Heart left ventricle (tissue), 16 donors: ENCODE measurements around the gene GNAI2. TPM values are rescaled to one million over a fixed set of nuclear protein-coding genes. Genes with fewer than 3 reads are reported as not detected.
"Not testable (repeated sequence)": the region's sequence is repeated elsewhere in the genome, so short reads cannot be mapped to it uniquely, and the experiment has no call there.

ENCODE experiments used
- ATAC-seq, 4 donors: fragments of 200-7000 bp; cut with Tn5 transposase; one replicate each; pipeline ENCODE4 v1.9.1; 2020 to 2022; ENCODE audit warnings: moderate library complexity in 4 of 4, mild to moderate bottlenecking in 3 of 4, moderate number of reproducible peaks in 1 of 4
- DNase-seq, 5 donors: peaks; one replicate each; pipeline ENCODE4 v3.0.0-alpha.2; 2020
- H3K27ac ChIP-seq, 12 donors: fragments of 200-600 bp; sonication (generic) in 4 of 12; one replicate each; pipeline versions ENCODE4 v1.5.0 to v1.8.0; 2016 to 2022; ENCODE audit warnings: mild to moderate bottlenecking in 2 of 12
- H3K27me3 ChIP-seq, 9 donors: fragments of 200-600 bp; sonication (generic) in 2 of 9; one replicate each; pipeline versions ENCODE4 v1.5.1 to v1.8.0; 2016 to 2022; ENCODE audit warnings: mild to moderate bottlenecking in 3 of 9
- H3K36me3 ChIP-seq, 9 donors: fragments of 200-600 bp; sonication (generic) in 2 of 9; one replicate each; pipeline versions ENCODE4 v1.5.0 to v1.8.0; 2018 to 2022; ENCODE audit warnings: mild to moderate bottlenecking in 2 of 9
- H3K4me1 ChIP-seq, 12 donors: fragments of 200-600 bp; sonication (generic) in 4 of 12; one replicate each; pipeline versions ENCODE4 v1.5.0 to v1.8.0; 2016 to 2022; ENCODE audit warnings: mild to moderate bottlenecking in 3 of 12
- H3K4me3 ChIP-seq, 12 donors: fragments of 200-600 bp; sonication (generic) in 4 of 12; one replicate each; pipeline versions ENCODE4 v1.5.0 to v1.8.0; 2017 to 2022; ENCODE audit warnings: mild to moderate bottlenecking in 9 of 12, moderate library complexity in 4 of 12
- H3K9me3 ChIP-seq, 12 donors: fragments of 200-600 bp; sonication (generic) in 4 of 12; one replicate each; pipeline versions ENCODE4 v1.5.0 to v1.8.0; 2016 to 2022; ENCODE audit warnings: mild to moderate bottlenecking in 1 of 12
- CTCF ChIP-seq, 12 donors: fragments of 200-600 bp; sonication (generic) in 4 of 12; IDR thresholded peaks; one replicate each; pipeline versions ENCODE4 v1.5.0 to v1.8.0; 2018 to 2022; ENCODE audit warnings: antibody characterized with exemption in 12 of 12, mild to moderate bottlenecking in 5 of 12
- POLR2A ChIP-seq, 2 donors: fragments of 450-650 bp; IDR thresholded peaks; one replicate each; pipeline ENCODE4 v1.6.1; 2017; ENCODE audit warnings: antibody characterized with exemption in 2 of 2, mild to moderate bottlenecking in 2 of 2, moderate library complexity in 2 of 2
- WGBS, 4 donors: extraction: QIAGEN DNeasy Blood & Tissue Kit in 2 of 4; methylation state at CpG; one replicate each; pipeline versions ENCODE4 v1.1.5 to v1.1.7; 2013 to 2018; 5-methylcytosine and 5-hydroxymethylcytosine counted together
- intact Hi-C, 10 donors: fragments of 100-400 bp; cut with DNase I; formaldehyde crosslinking; loops; one replicate each; pipeline versions ENCODE4 v1.11.1 to v1.14.2; 2022
- polyA plus RNA-seq, 2 donors: library from polyadenylated mRNA; stranded (reverse); fragments of 200-250 nt; gene quantifications; one replicate each; pipeline ENCODE4 v1.2.3, GENCODE V29; 2013
- total RNA-seq, 9 donors: library from RNA; depleted of rRNA in 2 of 9; stranded (reverse); fragments of >200 nt in 2 of 9; fragmentation: NEBNext Ultra II Directional in 3 of 9; extraction: Animal tissue kit (Norgen Biotek cat#: 25700) in 3 of 9; gene quantifications; one replicate each; pipeline versions ENCODE4 v1.1.0 to v1.2.4, GENCODE V29; 2016 to 2023
- donor health status: ischemic (EF 13 %, LVEDD 7.1; RV severe dilation, severe dysfunction).
- donor health status: healthy with polysubstance abuse.
- donor health status: DM: no; HTN: yes; CAD: no.
- donor health status: DM: no; HTN: no; CAD: no.
- donor health status: ischemic (EF 25% LVEDD 6.9; RV normal size, moderate dysfunction).
- donor health status: ischemic (EF 25% LVEDD 5.7; RV mildly dilated, moderate dysfunction).
- donor health status: healthy.
- donor health status: DM: yes; HTN: yes; CAD: no.
- donor health status: ischemic (EF 35%, LVEDD 5.7; RV mildly dilated, moderate dysfunction).
- donor health status: nonischemic (EF 11% LVEDD 7.7; RV severe dilation, severe dysfunction).
- donor health status: DM: yes; HTN: yes; CAD: no.
- donor health status: PGD.
- donor health status: ischemic (EF 29% LVEDD 5.4; RV normal size, mild dysfunction).
- donor health status: nonischemic (EF 23%, LVEDD 6.1; RV moderate dilation, normal function).

The GNAI2 gene
- total and polyA plus RNA-seq, 11 donors = 93.2 to 365 (median 140) TPM

- TF ChIP-seq POLR2A (IDR thresholded peaks at IDR 0.05) = no peak
- no peak for TF ChIP-seq CTCF (IDR thresholded peaks at IDR 0.05)
- peak overlapping the region; percentile 88 to 100 (median 100) for H3K27ac ChIP-seq
- ATAC-seq (no peak), DNase-seq (peak in 2 of 5 donors; percentile 14 to 37)
- H3K4me3 ChIP-seq = peak overlapping the region in 11 of 12 donors; percentile 56 to 79 (median 73)
- peaks cover 0 to 38% (median 30%) of the 10 kb centered on the region in 9 donors for H3K36me3 ChIP-seq
- H3K27me3 ChIP-seq = no peaks in the 10 kb centered on the region
- intact Hi-C loops = loop anchor here in 2 of 10 donors (1.0 to 5.0 kb wide), 2 partner anchors 12 to 61 kb away; partner anchors contain the start of gene HYAL2 (in 1 of the 2)
- H3K9me3 ChIP-seq = peaks cover 0 to 6% (median 0%) of the 10 kb centered on the region in 12 donors
- WGBS, 4 donors = 44 to 59% (median 54%) methylated on average over 4 to 5 of the region's 5 CpGs
- H3K4me1 ChIP-seq = peaks cover 0 to 65% (median 46%) of the 10 kb centered on the region in 12 donors
Measured at GRCh38 chr3:50260942-50261441, 25.0 kb downstream of the GNAI2 start.

- ATAC-seq (no peak), DNase-seq (peak in 2 of 5 donors; percentile 7 to 23)
- Histone ChIP-seq H3K9me3 (peaks cover 0 to 6% (median 0%) of the 10 kb centered on the region in 12 donors), H3K27ac (peak overlapping the region; percentile 88 to 100 (median 100)), H3K4me1 (peaks cover 0 to 66% (median 47%) of the 10 kb centered on the region in 12 donors), H3K36me3 (peaks cover 0 to 33% (median 25%) of the 10 kb centered on the region in 9 donors), H3K27me3 (no peaks in the 10 kb centered on the region), H3K4me3 (peak overlapping the region in 4 of 12 donors; percentile 73 to 77 (median 76))
- TF ChIP-seq CTCF (IDR thresholded peaks at IDR 0.05) (no peak), POLR2A (IDR thresholded peaks at IDR 0.05) (no peak)
- intact Hi-C loops = loop anchor here in 1 of 10 donors (5.0 kb wide), 1 partner anchor 61 kb away; the partner anchor contains the start of gene HYAL2
- WGBS, 4 donors = 39 to 57% (median 48%) methylated on average over 2 of the region's 2 CpGs
Measured at GRCh38 chr3:50261505-50261904, 25.5 kb downstream of the GNAI2 start.

GRCh38 chr3:50262200-50262599 lies 26.2 kb downstream of the GNAI2 start:
- H3K27ac ChIP-seq = peak overlapping the region in 6 of 12 donors; percentile 99 to 100 (median 100)
- 97 to 99% (median 98%) methylated on average over 4 of the region's 4 CpGs for WGBS, 4 donors

GRCh38 chr3:50262778-50263177 lies 26.8 kb downstream of the GNAI2 start:
- peak overlapping the region in 3 of 12 donors; percentile 20 to 100 (median 100) for H3K27ac ChIP-seq
- peaks cover 0 to 20% (median 12%) of the 10 kb centered on the region in 9 donors for H3K36me3 ChIP-seq
- ATAC-seq (no peak), DNase-seq (no peak)
- H3K4me1 ChIP-seq = peaks cover 0 to 68% (median 55%) of the 10 kb centered on the region in 12 donors
- peaks cover 0 to 12% (median 0%) of the 10 kb centered on the region in 9 donors for H3K27me3 ChIP-seq
- no peak overlapping the region for H3K4me3 ChIP-seq
- TF ChIP-seq POLR2A (IDR thresholded peaks at IDR 0.05) (no peak), CTCF (IDR thresholded peaks at IDR 0.05) (no peak)
- 82 to 90% (median 88%) methylated on average over 7 of the region's 7 CpGs for WGBS, 4 donors
- peaks cover 0 to 3% (median 0%) of the 10 kb centered on the region in 12 donors for H3K9me3 ChIP-seq
- intact Hi-C loops = loop anchor here in 1 of 10 donors (5.0 kb wide), 1 partner anchor 60 kb away; the partner anchor contains the start of gene HYAL2

More at GRCh38 chr3:50262200-50262599, 26.2 kb downstream of the GNAI2 start:
- Histone ChIP-seq H3K36me3 (peaks cover 0 to 26% (median 18%) of the 10 kb centered on the region in 9 donors), H3K4me1 (peaks cover 0 to 66% (median 52%) of the 10 kb centered on the region in 12 donors)
- H3K9me3 ChIP-seq, H3K27me3 ChIP-seq, H3K4me3 ChIP-seq, DNase-seq, ATAC-seq: not testable (repeated sequence)
- intact Hi-C loops = loop anchor here in 1 of 10 donors (5.0 kb wide), 1 partner anchor 60 kb away; the partner anchor contains the start of gene HYAL2
